NCI-H446 (cell line): ENCODE measurements around the gene LRIT1.
"Not testable (repeated sequence)": the region's sequence is repeated elsewhere in the genome, so short reads cannot be mapped to it uniquely, and the experiment has no call there.

ENCODE experiments used
- DNase-seq, 2 experiments: peaks; one replicate each; lab custom pipeline; 2025; lab: John Stamatoyannopoulos, UW

Gene LRIT1

DNA sequence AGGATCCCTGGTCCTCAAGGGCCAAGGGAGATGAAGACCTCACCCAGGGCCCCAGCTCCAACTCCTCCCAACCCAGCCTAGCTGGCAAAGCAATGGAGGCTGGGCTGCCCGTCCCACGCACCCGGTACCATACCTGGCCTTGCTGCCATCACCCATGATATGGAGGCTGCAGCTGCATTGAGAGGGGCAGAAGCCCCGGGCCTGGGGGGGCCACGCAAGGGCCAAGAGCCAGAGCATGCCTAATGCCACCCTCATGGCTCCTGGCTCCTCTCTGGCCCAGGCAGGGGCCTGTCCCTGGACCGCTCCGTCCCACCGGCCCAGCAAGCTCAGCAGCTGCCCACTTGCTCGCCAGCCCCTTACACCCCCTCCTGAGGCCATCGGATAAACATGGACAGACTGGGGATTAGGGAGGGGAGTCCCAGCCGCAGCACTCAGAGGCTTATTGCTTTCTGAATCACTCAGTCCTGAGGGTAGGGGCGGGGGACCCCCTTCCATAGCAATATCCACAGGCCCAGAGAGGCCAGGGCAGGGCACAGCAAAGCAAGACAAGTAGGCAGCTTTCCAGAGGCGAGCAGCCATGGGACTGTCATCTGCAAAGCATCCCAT lies at the start of gene LRIT1:
Gene LRIT1 (minus strand): TSS at position 362 of the 606 bp plus-strand sequence. CDS start 107 bp downstream, at position 255.
- DNase-seq: no peak

GRCh38 chr10:84290235-84290634 lies 48.9 kb upstream of the LRIT1 start:
- DNase-seq: no peak

- no peak for DNase-seq
These were observed 48.3 kb upstream of the LRIT1 start for GRCh38 chr10:84289521-84290200.

DNA sequence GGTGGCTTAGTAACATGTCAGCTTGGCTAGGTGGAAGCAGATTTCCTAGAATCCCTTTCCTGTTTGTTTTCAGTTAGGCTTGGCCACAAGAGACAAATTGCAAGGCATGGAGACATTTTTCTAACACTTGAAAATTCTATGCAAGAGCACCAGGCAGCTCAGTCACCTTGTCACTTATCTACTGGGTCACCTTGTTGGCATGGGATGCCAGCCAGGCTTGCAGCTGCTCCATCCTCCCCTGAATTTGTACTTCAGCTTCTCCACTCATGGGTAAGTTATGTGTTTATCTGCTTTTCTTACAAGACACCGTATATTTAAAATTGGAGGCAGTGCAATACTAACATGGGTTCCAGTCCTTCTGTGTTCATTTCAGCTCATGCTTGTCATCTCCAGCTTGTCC lies 46.8 kb upstream of the LRIT1 start:
- DNase-seq: no peak

DNA sequence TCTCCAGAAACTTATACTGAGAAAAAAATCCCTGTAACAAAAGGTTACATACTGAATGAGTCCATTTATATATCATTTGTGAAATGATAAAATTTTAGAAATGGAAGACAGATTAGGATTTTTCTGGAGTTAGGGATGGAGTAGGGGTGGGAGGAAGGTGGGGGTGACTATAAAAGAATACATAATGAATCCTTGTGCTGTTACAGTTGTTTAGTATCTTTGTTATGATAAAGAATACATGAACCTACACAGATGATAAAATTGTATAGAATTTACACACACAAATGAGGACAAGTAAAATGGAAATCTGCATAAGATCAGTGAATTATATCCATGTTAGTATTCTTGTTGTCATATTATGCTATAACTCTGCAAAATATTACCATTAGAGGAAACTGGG lies 45.3 kb upstream of the LRIT1 start:
- DNase-seq: no peak

GRCh38 chr10:84279876-84280475 lies 38.6 kb upstream of the LRIT1 start:
- DNase-seq: not testable (repeated sequence)

DNA sequence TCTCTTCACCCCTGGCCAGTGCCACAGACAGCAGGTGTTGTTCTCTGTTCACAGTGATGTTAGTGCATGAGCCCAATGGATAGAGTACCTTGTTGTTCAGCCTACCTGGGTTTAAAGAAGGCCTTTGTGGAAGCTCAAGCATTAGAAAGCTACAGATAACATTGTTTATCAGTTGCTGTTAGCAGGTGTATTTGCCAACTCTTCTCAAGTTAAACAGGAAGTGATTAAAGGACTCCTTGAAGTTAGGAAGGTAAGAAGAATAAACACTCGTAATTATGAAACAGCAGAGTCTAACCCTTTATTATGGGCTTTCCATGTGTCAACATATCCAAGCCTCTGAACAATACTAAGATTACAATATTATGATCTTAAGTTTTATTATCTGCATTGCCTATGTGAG lies 29.4 kb upstream of the LRIT1 start:
- no peak for DNase-seq

- no peak for DNase-seq
These were observed 28.4 kb upstream of the LRIT1 start for GRCh38 chr10:84269773-84270172.

- DNase-seq: no peak
These were observed 27.8 kb upstream of the LRIT1 start for GRCh38 chr10:84269162-84269561.

GRCh38 chr10:84267503-84268126 lies 26.3 kb upstream of the LRIT1 start:
- DNase-seq: no peak

DNA sequence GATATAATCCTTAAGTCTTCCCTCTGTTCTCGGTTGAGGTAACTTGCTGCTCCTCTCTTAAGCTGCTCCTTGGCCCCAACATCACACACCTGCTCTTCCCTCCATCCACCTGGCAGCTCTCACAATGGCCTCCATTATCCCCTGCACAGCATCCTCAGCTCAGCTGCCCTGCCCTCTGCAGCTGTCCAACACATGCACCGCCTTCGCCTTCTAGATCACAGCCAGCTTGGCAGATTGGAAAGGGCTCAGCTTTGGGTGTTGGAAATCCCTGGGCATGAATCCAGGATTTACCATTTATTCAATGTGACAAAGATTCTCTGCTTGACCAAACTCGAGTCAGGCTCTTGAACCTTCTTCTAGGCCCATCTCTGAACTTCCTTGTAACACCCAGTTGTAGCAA lies 24.1 kb upstream of the LRIT1 start:
- peak; percentile 4 to 54 for DNase-seq

DNA sequence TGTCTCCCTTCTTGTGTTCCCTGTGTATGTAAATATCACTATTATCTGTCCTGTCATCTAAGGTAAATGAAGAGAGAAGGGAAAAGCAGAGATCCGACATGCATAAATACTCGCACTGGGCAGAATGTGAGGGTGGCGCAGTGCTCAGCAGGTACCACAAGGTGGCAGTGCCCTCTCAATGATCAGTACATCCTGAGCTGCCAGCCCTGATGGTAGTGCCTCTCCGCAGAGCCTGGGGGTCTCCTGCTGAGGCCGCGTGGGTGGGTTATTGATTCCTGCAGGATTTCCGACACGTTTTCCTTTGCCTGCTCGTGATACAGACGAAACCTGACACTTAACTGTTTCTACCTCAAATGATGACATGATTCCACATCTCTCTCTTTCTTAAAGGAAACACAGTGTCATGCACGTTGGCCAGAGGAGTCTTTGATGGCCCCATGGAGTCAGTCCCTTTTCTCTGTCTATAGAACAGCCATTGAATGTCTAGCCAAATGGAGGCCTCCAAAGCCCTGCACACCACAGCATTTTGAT lies 23.3 kb upstream of the LRIT1 start:
- DNase-seq: peak in 1 of 2 experiments; percentile 61

GRCh38 chr10:84263716-84264115 lies 22.4 kb upstream of the LRIT1 start:
- DNase-seq: no peak

- DNase-seq: no peak
These were observed 21.0 kb upstream of the LRIT1 start for GRCh38 chr10:84262190-84262956.

- DNase-seq: no peak
These were observed 20.0 kb upstream of the LRIT1 start for GRCh38 chr10:84261236-84261915.

DNA sequence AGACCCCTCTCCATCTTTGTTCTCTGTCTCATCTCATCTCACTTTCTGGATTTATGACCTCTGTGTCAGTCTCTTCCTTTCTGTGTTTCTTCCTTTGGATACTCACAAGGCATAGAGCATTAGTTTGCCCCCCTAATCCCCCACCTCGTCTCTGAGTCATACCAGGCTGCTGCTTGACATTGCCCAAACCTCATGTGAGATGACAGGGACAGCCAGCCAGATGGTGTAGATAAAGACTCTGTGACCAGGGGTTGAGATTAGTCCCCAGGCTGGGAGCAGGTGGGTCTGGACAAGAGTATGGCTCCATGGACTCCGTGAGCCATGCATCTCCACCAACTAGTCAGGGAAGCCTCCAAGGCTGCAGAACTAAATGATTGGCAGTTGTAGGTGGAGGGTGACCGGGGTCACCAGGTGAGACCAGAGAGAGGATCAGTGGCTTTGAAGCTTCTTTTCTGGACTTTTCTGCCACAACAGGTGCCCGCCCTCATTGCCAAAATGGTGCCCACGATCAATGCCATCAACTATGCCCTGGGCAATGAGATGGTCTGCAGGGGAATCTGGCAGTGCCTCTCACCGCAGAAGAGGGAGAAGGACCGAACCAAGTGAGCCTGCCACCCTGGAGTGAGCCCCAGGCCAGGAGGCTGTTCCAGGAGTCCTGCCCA lies 16.8 kb upstream of the LRIT1 start:
- DNase-seq: no peak

DNA sequence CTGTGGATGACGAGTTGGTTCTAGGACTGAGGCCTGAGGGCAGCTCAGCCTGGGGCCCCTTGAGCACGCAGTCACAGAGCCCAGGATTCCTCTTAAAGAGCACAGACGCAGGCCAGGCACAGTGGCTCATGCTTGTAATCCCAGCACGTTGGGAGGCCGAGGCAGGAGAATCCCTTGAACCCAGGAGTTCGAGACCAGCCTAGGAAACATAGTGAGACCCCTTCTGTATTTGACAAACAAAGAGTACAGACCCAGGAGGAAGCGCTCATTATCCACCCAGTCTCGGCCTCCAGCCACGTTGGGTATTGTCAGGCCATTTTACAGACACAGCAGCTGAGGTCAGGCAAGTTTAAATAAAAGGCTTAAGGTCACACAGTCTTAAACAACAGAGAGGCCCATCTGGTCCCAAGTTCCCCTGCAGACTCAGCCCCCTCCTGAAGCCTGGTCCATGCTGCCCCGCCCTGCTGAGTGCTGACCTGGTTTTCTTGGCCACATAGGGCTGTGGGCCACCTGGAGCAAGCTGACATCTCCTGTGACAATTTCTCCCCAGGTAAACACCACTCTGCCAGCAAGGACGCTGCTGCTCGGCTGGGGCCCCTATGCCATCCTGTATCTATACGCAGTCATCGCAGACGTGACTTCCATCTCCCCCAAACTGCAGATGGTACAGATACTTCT lies 16.1 kb upstream of the LRIT1 start:
- no peak for DNase-seq

GRCh38 chr10:84256510-84257342 lies 15.4 kb upstream of the LRIT1 start:
- no peak for DNase-seq
